ENCODE results near the gene VWA8. TPM values are rescaled to one million over a fixed set of nuclear protein-coding genes. Genes with fewer than 3 reads are reported as not detected.
A peak's percentile ranks its signal among the peaks of the same experiment; 100 is the strongest.

VWA8 gene
- total RNA-seq, 1 donor from 2014 or later: 12.2 TPM

DNA sequence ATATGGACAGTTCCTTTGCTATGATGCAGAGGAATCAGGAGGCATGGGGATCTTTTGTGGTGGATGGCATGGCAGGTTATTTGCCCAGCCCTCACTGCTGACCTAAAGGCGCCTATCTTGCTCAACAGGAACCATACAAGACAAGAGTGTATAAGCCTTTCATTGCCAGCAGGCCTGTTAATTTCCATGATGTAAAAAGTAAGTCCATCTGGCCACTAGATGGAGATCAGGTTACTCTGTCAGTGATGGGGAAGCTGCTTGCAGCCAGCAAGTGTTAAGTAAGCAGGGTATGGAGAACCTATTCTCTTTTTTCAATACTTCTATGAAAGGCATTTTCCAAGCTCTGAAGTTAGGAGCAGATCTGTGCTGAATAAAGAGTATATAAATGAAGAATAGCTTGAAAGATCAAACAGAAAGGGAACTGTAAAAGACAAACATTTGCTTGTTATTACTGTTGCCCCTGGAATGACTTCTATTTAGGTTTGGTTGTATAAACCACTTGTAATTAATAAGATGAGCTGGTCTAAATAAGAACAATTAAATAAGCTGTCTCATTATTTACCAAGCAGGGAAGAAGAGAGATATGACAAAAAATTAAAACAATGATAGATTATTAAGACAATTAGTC lies 292.7 kb downstream of the VWA8 start:
- TF ChIP-seq, protein P1, sequence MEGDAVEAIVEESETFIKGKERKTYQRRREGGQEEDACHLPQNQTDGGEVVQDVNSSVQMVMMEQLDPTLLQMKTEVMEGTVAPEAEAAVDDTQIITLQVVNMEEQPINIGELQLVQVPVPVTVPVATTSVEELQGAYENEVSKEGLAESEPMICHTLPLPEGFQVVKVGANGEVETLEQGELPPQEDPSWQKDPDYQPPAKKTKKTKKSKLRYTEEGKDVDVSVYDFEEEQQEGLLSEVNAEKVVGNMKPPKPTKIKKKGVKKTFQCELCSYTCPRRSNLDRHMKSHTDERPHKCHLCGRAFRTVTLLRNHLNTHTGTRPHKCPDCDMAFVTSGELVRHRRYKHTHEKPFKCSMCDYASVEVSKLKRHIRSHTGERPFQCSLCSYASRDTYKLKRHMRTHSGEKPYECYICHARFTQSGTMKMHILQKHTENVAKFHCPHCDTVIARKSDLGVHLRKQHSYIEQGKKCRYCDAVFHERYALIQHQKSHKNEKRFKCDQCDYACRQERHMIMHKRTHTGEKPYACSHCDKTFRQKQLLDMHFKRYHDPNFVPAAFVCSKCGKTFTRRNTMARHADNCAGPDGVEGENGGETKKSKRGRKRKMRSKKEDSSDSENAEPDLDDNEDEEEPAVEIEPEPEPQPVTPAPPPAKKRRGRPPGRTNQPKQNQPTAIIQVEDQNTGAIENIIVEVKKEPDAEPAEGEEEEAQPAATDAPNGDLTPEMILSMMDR (IDR thresholded peaks at IDR 0.05): peak; percentile 95
- DNase-seq (ENCODE audit: low spot score): no peak
- no peaks in the 10 kb centered on the region for H3K36me3 Mint-ChIP-seq (ENCODE audit: low read depth)
- H3K4me3 Mint-ChIP-seq (ENCODE audit: unreplicated experiment): no peak overlapping the region
- H3K4me1 Mint-ChIP-seq (ENCODE audit: low read depth): no peaks in the 10 kb centered on the region
- no peaks in the 10 kb centered on the region for H3K9me3 Mint-ChIP-seq (ENCODE audit: low read depth)
- H3K27ac Mint-ChIP-seq (ENCODE audit: unreplicated experiment): no peak overlapping the region
- no peaks in the 10 kb centered on the region for H3K27me3 Mint-ChIP-seq (ENCODE audit: low read depth)

DNA sequence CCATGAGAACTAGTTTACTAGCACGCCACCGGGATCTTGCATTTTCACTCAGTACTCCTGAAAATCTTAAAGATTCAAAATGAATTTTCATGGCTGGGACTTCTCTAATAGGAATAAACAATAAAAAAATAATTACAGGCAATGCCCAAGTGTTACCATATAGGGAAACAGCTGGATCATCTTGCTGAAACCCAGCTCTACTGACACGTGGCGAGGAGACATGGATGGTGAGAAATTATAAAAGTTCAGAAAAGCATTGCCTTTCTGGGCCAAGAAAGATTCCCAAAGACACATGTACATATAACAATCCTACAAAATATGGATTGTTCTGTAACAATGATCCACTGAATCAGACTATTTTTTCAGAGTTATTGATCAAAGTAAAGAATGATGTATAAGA lies 294.3 kb downstream of the VWA8 start:
- Mint-ChIP-seq H3K27ac (ENCODE audit: unreplicated experiment) (peak overlapping the region; percentile 5), H3K27me3 (ENCODE audit: low read depth) (no peaks in the 10 kb centered on the region), H3K4me1 (ENCODE audit: low read depth) (no peaks in the 10 kb centered on the region), H3K4me3 (ENCODE audit: unreplicated experiment) (no peak overlapping the region), H3K36me3 (ENCODE audit: low read depth) (no peaks in the 10 kb centered on the region), H3K9me3 (ENCODE audit: low read depth) (no peaks in the 10 kb centered on the region)
- DNase-seq (ENCODE audit: low spot score): no peak
- TF ChIP-seq, protein P1 (IDR thresholded peaks at IDR 0.05): no peak

DNA sequence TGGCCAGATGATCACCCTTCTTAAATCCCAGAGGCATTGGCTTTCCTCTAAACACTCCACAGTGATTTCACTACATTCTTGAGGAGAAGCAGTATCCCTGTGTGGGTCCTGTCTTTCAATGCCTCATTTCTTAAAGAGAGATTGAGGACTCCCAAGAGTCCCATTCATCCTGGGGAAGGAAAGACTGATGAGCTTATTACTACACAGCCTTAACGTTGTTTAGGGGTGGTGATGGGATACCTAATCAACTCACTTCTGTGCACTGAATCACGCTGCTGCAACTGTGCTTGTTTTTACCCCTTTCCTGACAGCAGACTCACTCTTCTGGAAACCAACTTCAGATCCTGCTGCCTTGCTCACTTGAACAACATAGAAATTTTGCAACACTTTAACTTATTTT lies 300.5 kb downstream of the VWA8 start:
- Mint-ChIP-seq H3K9me3 (ENCODE audit: low read depth) (no peaks in the 10 kb centered on the region), H3K36me3 (ENCODE audit: low read depth) (no peaks in the 10 kb centered on the region), H3K4me1 (ENCODE audit: low read depth) (peaks cover 9% of the 10 kb centered on the region), H3K4me3 (ENCODE audit: unreplicated experiment) (no peak overlapping the region), H3K27me3 (ENCODE audit: low read depth) (no peaks in the 10 kb centered on the region), H3K27ac (ENCODE audit: unreplicated experiment) (no peak overlapping the region)
- no peak for DNase-seq (ENCODE audit: low spot score)
- TF ChIP-seq, protein P1 (IDR thresholded peaks at IDR 0.05): no peak

DNA sequence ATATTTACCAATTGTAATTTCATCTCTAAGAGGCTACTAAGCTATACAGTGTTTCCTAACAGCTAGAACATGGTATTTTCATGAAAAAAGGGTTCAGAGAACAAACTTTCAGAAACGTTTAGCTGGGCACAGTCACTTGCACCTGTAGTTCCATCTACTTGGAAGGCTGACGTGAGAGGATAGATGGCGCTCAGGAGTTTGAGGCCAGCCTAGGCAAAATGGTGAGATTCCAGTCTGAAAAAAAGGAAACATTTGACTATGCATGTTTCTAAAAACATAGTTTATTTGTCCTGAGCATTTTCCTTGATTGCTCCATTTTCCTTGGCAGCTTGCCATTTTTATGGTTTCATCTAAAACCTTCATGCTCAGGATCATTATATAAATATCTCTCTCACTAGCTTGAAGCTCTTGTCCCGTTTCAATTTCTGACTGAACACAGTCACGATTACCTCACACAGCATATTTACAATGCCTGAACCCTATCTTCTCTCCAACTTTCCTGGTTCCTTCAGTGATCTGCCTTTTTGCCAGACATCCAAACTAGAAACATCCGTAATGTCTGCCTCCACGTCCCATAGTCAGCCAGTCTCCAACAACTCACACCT lies 302.8 kb downstream of the VWA8 start:
- no peak overlapping the region for H3K4me3 Mint-ChIP-seq (ENCODE audit: unreplicated experiment)
- no peak for DNase-seq (ENCODE audit: low spot score)
- TF ChIP-seq, protein P1 (IDR thresholded peaks at IDR 0.05): peak; percentile 47
- H3K27ac Mint-ChIP-seq (ENCODE audit: unreplicated experiment): peak overlapping the region; percentile 65
- no peaks in the 10 kb centered on the region for H3K9me3 Mint-ChIP-seq (ENCODE audit: low read depth)
- no peaks in the 10 kb centered on the region for H3K36me3 Mint-ChIP-seq (ENCODE audit: low read depth)
- peaks cover 9% of the 10 kb centered on the region for H3K4me1 Mint-ChIP-seq (ENCODE audit: low read depth)
- no peaks in the 10 kb centered on the region for H3K27me3 Mint-ChIP-seq (ENCODE audit: low read depth)

DNA sequence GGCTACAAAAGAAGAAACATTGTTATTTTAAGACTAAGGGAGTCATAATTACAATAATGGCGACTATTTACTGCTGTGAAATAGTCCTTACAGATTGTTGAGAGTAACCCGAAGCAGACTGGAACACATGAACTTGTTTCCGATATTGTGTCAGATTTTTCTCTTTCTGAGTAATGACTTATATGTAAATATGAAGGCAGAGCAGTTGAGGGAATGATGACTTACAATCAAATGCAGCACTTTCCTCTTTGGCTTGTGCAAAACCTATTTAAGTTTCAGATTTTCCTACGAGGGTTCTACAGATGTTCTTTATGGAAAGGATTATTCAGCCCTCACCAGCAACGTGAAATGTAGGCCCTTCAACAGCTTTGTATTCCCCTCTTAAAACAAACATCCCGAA lies 304.9 kb downstream of the VWA8 start:
- H3K27ac Mint-ChIP-seq (ENCODE audit: unreplicated experiment): no peak overlapping the region
- no peaks in the 10 kb centered on the region for H3K36me3 Mint-ChIP-seq (ENCODE audit: low read depth)
- TF ChIP-seq, protein P1 (IDR thresholded peaks at IDR 0.05): no peak

More for the DNA sequence above, 304.9 kb downstream of the VWA8 start:
- no peak for DNase-seq (ENCODE audit: low spot score)
- no peaks in the 10 kb centered on the region for H3K27me3 Mint-ChIP-seq (ENCODE audit: low read depth)
- no peaks in the 10 kb centered on the region for H3K9me3 Mint-ChIP-seq (ENCODE audit: low read depth)
- peaks cover 12% of the 10 kb centered on the region for H3K4me1 Mint-ChIP-seq (ENCODE audit: low read depth)
- no peak overlapping the region for H3K4me3 Mint-ChIP-seq (ENCODE audit: unreplicated experiment)
